Measurements from ENCODE around the gene APBB2.

- no peak for TF ChIP-seq CTCF (IDR thresholded peaks at IDR 0.05; ENCODE audit: low read depth, low read length, missing input control)
- no peak for TF ChIP-seq NR2F2 (IDR thresholded peaks at IDR 0.05)
Measured at GRCh38 chr4:40990236-40990898, 224.0 kb downstream of the APBB2 start.

All from liver (tissue), 3 donors.